Gastroesophageal sphincter (tissue), 3 donors: ENCODE results near the gene ZBTB34.

Source experiments
- CTCF ChIP-seq, 4 experiments: fragments of 200-600 bp in 2 of 4; fragments of 450-650 bp in 2 of 4; sonication (generic) in 1 of 4; IDR thresholded peaks; one replicate each; pipeline ENCODE4 v1.5.1; 2017 to 2019; ENCODE audit warnings: antibody characterized with exemption in 4 of 4, mild to moderate bottlenecking in 2 of 4, moderate library complexity in 2 of 4
- EP300 ChIP-seq: sonication (generic); formaldehyde crosslinking; IDR thresholded peaks from one replicate; pipeline ENCODE4 v1.6.1; 2017; ENCODE audit warnings: antibody characterized with exemption, mild to moderate bottlenecking
- POLR2A ChIP-seq, 2 donors: fragments of 450-650 bp; IDR thresholded peaks; one replicate each; pipeline ENCODE4 v1.6.1; 2017; ENCODE audit warnings: antibody characterized with exemption in 2 of 2, mild to moderate bottlenecking in 2 of 2, moderate library complexity in 1 of 2
- POLR2AphosphoS5 ChIP-seq: sonication (generic); formaldehyde crosslinking; IDR thresholded peaks from one replicate; pipeline ENCODE4 v1.6.1; 2017; ENCODE audit warnings: antibody characterized with exemption

- no peak for TF ChIP-seq POLR2AphosphoS5
- no peak for TF ChIP-seq CTCF (IDR thresholded peaks at IDR 0.05)
- no peak for TF ChIP-seq POLR2A (IDR thresholded peaks at IDR 0.05)
- no peak for TF ChIP-seq EP300
These were observed 5.7 kb upstream of the ZBTB34 start for GRCh38 chr9:126854734-126855133.
